ENCODE data around the gene GANC.
"Not testable (repeated sequence)": the region's sequence is repeated elsewhere in the genome, so short reads cannot be mapped to it uniquely, and the experiment has no call there.

GANC gene

GRCh38 chr15:42272939-42273899 is at the start of gene GANC, which contains the start of gene TMEM87A:
Gene GANC, plus strand, starts transcription at chr15:42273201. Its CDS starts 1,281 bp downstream, at chr15:42274482.
Gene TMEM87A, minus strand, starts transcription at chr15:42273433. Its CDS starts 35 bp downstream, at chr15:42273398.
- DNase-seq (ENCODE audit: low read depth in 2 of 2, low spot score in 1 of 2) = peak; percentile 85 to 90

GRCh38 chr15:42226648-42227047 is 46.4 kb upstream of the GANC start:
- no peak for DNase-seq (ENCODE audit: low read depth in 2 of 2, low spot score in 1 of 2)

GRCh38 chr15:42228036-42228435 is 45.0 kb upstream of the GANC start:
- no peak for DNase-seq (ENCODE audit: low read depth in 2 of 2, low spot score in 1 of 2)

- not testable (repeated sequence) for DNase-seq (ENCODE audit: low read depth in 2 of 2, low spot score in 1 of 2)
Measured at GRCh38 chr15:42228981-42229380, 44.0 kb upstream of the GANC start.

GRCh38 chr15:42231088-42231487 is 41.9 kb upstream of the GANC start:
- DNase-seq (ENCODE audit: low read depth in 2 of 2, low spot score in 1 of 2) = no peak

- DNase-seq (ENCODE audit: low read depth in 2 of 2, low spot score in 1 of 2) = no peak
Measured at GRCh38 chr15:42232606-42233005, 40.4 kb upstream of the GANC start.

GRCh38 chr15:42233107-42233506 is 39.9 kb upstream of the GANC start:
- DNase-seq (ENCODE audit: low read depth in 2 of 2, low spot score in 1 of 2) = no peak

GRCh38 chr15:42239528-42240182 is 33.3 kb upstream of the GANC start:
- no peak for DNase-seq (ENCODE audit: low read depth in 2 of 2, low spot score in 1 of 2)

- no peak for DNase-seq (ENCODE audit: low read depth in 2 of 2, low spot score in 1 of 2)
Measured at GRCh38 chr15:42240823-42241222, 32.2 kb upstream of the GANC start.

GRCh38 chr15:42253300-42253699 is 19.7 kb upstream of the GANC start:
- no peak for DNase-seq (ENCODE audit: low read depth in 2 of 2, low spot score in 1 of 2)

GRCh38 chr15:42264795-42265194 is 8.2 kb upstream of the GANC start:
- DNase-seq (ENCODE audit: low read depth in 2 of 2, low spot score in 1 of 2) = no peak

GRCh38 chr15:42267286-42267685 is 5.7 kb upstream of the GANC start:
- DNase-seq (ENCODE audit: low read depth in 2 of 2, low spot score in 1 of 2) = no peak

- no peak for DNase-seq (ENCODE audit: low read depth in 2 of 2, low spot score in 1 of 2)
Measured at GRCh38 chr15:42270551-42270950, 2.5 kb upstream of the GANC start.

- no peak for DNase-seq (ENCODE audit: low read depth in 2 of 2, low spot score in 1 of 2)
Measured at GRCh38 chr15:42270996-42271395, 2.0 kb upstream of the GANC start.

GRCh38 chr15:42273900-42274701 is 1.1 kb downstream of the GANC start:
- DNase-seq (ENCODE audit: low read depth in 2 of 2, low spot score in 1 of 2) = peak; percentile 17 to 38

GRCh38 chr15:42274702-42274989 is 1.6 kb downstream of the GANC start:
- DNase-seq (ENCODE audit: low read depth in 2 of 2, low spot score in 1 of 2) = no peak

- DNase-seq (ENCODE audit: low read depth in 2 of 2, low spot score in 1 of 2) = no peak
Measured at GRCh38 chr15:42275780-42276391, 2.9 kb downstream of the GANC start.

GRCh38 chr15:42276762-42277161 is 3.8 kb downstream of the GANC start:
- no peak for DNase-seq (ENCODE audit: low read depth in 2 of 2, low spot score in 1 of 2)

- no peak for DNase-seq (ENCODE audit: low read depth in 2 of 2, low spot score in 1 of 2)
Measured at GRCh38 chr15:42279234-42279723, 6.3 kb downstream of the GANC start.

GRCh38 chr15:42282344-42282743 is 9.3 kb downstream of the GANC start:
- DNase-seq (ENCODE audit: low read depth in 2 of 2, low spot score in 1 of 2) = no peak

- no peak for DNase-seq (ENCODE audit: low read depth in 2 of 2, low spot score in 1 of 2)
Measured at GRCh38 chr15:42282926-42283325, 9.9 kb downstream of the GANC start.

Measured in stimulated activated CD8-positive, alpha-beta memory T cell treated with anti-CD3 and anti-CD28 coated beads, Interleukin-4, amount 100 ng/mL, for 1 hour (primary cell).